NOMO-1 treated with dmso at 0.1 percent for 144 hours (cell line): ENCODE measurements around the gene HOMER3.

ENCODE experiments used
- DNase-seq: peaks from one replicate; lab custom pipeline; 2025; ENCODE audit not compliant: unreplicated experiment; lab: John Stamatoyannopoulos, UW

The HOMER3 gene

GRCh38 chr19:18940769-18941627 lies at the start of gene HOMER3:
HOMER3 (minus strand) TSS chr19:18941217; CDS start chr19:18938982, 2,235 bp downstream.
- DNase-seq: peak; percentile 33

GRCh38 chr19:18990128-18990708 lies 49.2 kb upstream of the HOMER3 start:
- no peak for DNase-seq

- DNase-seq: no peak
Measured at GRCh38 chr19:18989316-18989715, 48.3 kb upstream of the HOMER3 start.

- no peak for DNase-seq
Measured at GRCh38 chr19:18987456-18987855, 46.4 kb upstream of the HOMER3 start.

GRCh38 chr19:18985257-18985656 lies 44.2 kb upstream of the HOMER3 start:
- DNase-seq: peak; percentile 57

- DNase-seq: no peak
Measured at GRCh38 chr19:18984251-18984650, 43.2 kb upstream of the HOMER3 start.

- DNase-seq: no peak
Measured at GRCh38 chr19:18982669-18983068, 41.7 kb upstream of the HOMER3 start.

GRCh38 chr19:18980432-18981020 lies 39.5 kb upstream of the HOMER3 start:
- no peak for DNase-seq

- no peak for DNase-seq
Measured at GRCh38 chr19:18978616-18979015, 37.6 kb upstream of the HOMER3 start.

GRCh38 chr19:18975869-18976268 lies 34.9 kb upstream of the HOMER3 start:
- no peak for DNase-seq

GRCh38 chr19:18975011-18975410 lies 34.0 kb upstream of the HOMER3 start:
- DNase-seq: no peak

GRCh38 chr19:18972851-18973250 lies 31.8 kb upstream of the HOMER3 start:
- no peak for DNase-seq

GRCh38 chr19:18972301-18972811 lies 31.3 kb upstream of the HOMER3 start:
- DNase-seq: peak; percentile 99

GRCh38 chr19:18969931-18970659 lies 29.1 kb upstream of the HOMER3 start:
- no peak for DNase-seq

- peak; percentile 85 for DNase-seq
Measured at GRCh38 chr19:18967358-18968146, 26.5 kb upstream of the HOMER3 start.

GRCh38 chr19:18966307-18966706 lies 25.3 kb upstream of the HOMER3 start:
- DNase-seq: peak; percentile 38

GRCh38 chr19:18964121-18964520 lies 23.1 kb upstream of the HOMER3 start:
- no peak for DNase-seq

GRCh38 chr19:18961767-18962620 lies 21.0 kb upstream of the HOMER3 start:
- DNase-seq: no peak

- no peak for DNase-seq
Measured at GRCh38 chr19:18960370-18960769, 19.4 kb upstream of the HOMER3 start.
